RWPE2 (cell line): Measurements from ENCODE around the gene ZCRB1.

ENCODE experiments used
- ATAC-seq: fragments of 200-7000 bp; cut with Tn5 transposase; 3 replicates; pipeline ENCODE4 v1.9.1; 2021; ENCODE audit warnings: low read depth
- DNase-seq: peaks from one replicate; pipeline ENCODE4 v3.0.0-alpha.2; 2020; ENCODE audit warnings: low spot score
- H3K27ac ChIP-seq: fragments of 450-650 bp; 2 replicates; pipeline ENCODE4 v1.5.1; 2017; ENCODE audit warnings: mild to moderate bottlenecking; ENCODE audit not compliant: poor library complexity, severe bottlenecking
- H3K27me3 ChIP-seq: fragments of 250-450 bp; sonication (Bioruptor Pico); 2 replicates; pipeline ENCODE4 v1.5.1; 2021; ENCODE audit warnings: mild to moderate bottlenecking, moderate library complexity; ENCODE audit not compliant: insufficient read depth, poor library complexity, severe bottlenecking
- H3K36me3 ChIP-seq: fragments of 250-450 bp; sonication (Bioruptor Pico); 2 replicates; pipeline ENCODE4 v1.5.1; 2020; ENCODE audit warnings: low read depth, mild to moderate bottlenecking, moderate library complexity
- H3K4me1 ChIP-seq: fragments of 250-450 bp; sonication (Bioruptor Pico); 2 replicates; pipeline ENCODE4 v1.5.1; 2021; ENCODE audit warnings: mild to moderate bottlenecking, moderate library complexity; ENCODE audit not compliant: insufficient read depth, poor library complexity, severe bottlenecking
- H3K4me3 ChIP-seq: fragments of 250-450 bp; sonication (Bioruptor Pico); 2 replicates; pipeline ENCODE4 v1.5.1; 2021; ENCODE audit warnings: mild to moderate bottlenecking, moderate library complexity; ENCODE audit not compliant: severe bottlenecking
- H3K9me3 ChIP-seq: fragments of 250-450 bp; sonication (Bioruptor Pico); 2 replicates; pipeline ENCODE4 v1.5.1; 2021; ENCODE audit warnings: mild to moderate bottlenecking, moderate library complexity; ENCODE audit not compliant: severe bottlenecking
- CTCF ChIP-seq: fragments of 450-650 bp; IDR thresholded peaks from one replicate; pipeline ENCODE4 v1.5.1; 2017; ENCODE audit warnings: mild to moderate bottlenecking, moderate library complexity; ENCODE audit not compliant: poor library complexity, severe bottlenecking

ZCRB1 gene

GRCh38 chr12:42365486-42365885 is 39.6 kb upstream of the ZCRB1 start:
- ATAC-seq, result no peak
- peaks cover 12% of the 10 kb centered on the region for H3K4me1 ChIP-seq
- H3K27ac ChIP-seq, result no peak overlapping the region
- no peak for DNase-seq
- no peak overlapping the region for H3K4me3 ChIP-seq
- no peaks in the 10 kb centered on the region for H3K27me3 ChIP-seq
- H3K36me3 ChIP-seq, result peaks cover 14% of the 10 kb centered on the region
- TF ChIP-seq CTCF, result no peak
- no peaks in the 10 kb centered on the region for H3K9me3 ChIP-seq

- H3K4me1 ChIP-seq, result peaks cover 12% of the 10 kb centered on the region
- TF ChIP-seq CTCF, result no peak
- H3K36me3 ChIP-seq, result peaks cover 14% of the 10 kb centered on the region
- ATAC-seq (no peak), DNase-seq (no peak)
- no peak overlapping the region for H3K4me3 ChIP-seq
- H3K9me3 ChIP-seq, result no peaks in the 10 kb centered on the region
- H3K27me3 ChIP-seq, result no peaks in the 10 kb centered on the region
- H3K27ac ChIP-seq, result no peak overlapping the region
These were observed 38.8 kb upstream of the ZCRB1 start for GRCh38 chr12:42364692-42365091.

- peaks cover 18% of the 10 kb centered on the region for H3K36me3 ChIP-seq
- H3K4me1 ChIP-seq, result peaks cover 12% of the 10 kb centered on the region
- no peak overlapping the region for H3K4me3 ChIP-seq
- H3K9me3 ChIP-seq, result no peaks in the 10 kb centered on the region
- no peak for TF ChIP-seq CTCF
- no peak overlapping the region for H3K27ac ChIP-seq
- ATAC-seq (no peak; the same call in 2 of the 3 replicates), DNase-seq (no peak)
- H3K27me3 ChIP-seq, result no peaks in the 10 kb centered on the region
These were observed 36.9 kb upstream of the ZCRB1 start for GRCh38 chr12:42362647-42363260.

- Histone ChIP-seq H3K4me3 (no peak overlapping the region), H3K4me1 (peaks cover 12% of the 10 kb centered on the region), H3K36me3 (peaks cover 18% of the 10 kb centered on the region), H3K27ac (no peak overlapping the region), H3K27me3 (no peaks in the 10 kb centered on the region), H3K9me3 (no peaks in the 10 kb centered on the region)
- TF ChIP-seq CTCF, result no peak
- DNase-seq (no peak), ATAC-seq (no peak)
These were observed 36.2 kb upstream of the ZCRB1 start for GRCh38 chr12:42361909-42362646.
